Lower lobe of right lung (tissue), 2 donors: Measurements from ENCODE around the gene TTYH1. TPM values are rescaled to one million over a fixed set of nuclear protein-coding genes. Genes with fewer than 3 reads are reported as not detected.

Source experiments
- ATAC-seq, 2 donors: fragments of 200-7000 bp; cut with Tn5 transposase; one replicate each; pipeline ENCODE4 v1.9.1; 2020 to 2022; ENCODE audit warnings: mild to moderate bottlenecking in 2 of 2, moderate library complexity in 2 of 2
- DNase-seq: peaks from one replicate; pipeline ENCODE4 v3.0.0-alpha.2; 2020
- H3K27ac ChIP-seq: fragments of 200-600 bp; one replicate; pipeline ENCODE4 v1.8.0; 2022
- H3K27me3 ChIP-seq: fragments of 200-600 bp; one replicate; pipeline ENCODE4 v1.8.0; 2022; ENCODE audit warnings: low read depth
- H3K36me3 ChIP-seq: fragments of 200-600 bp; one replicate; pipeline ENCODE4 v1.8.0; 2022; ENCODE audit warnings: mild to moderate bottlenecking
- H3K4me1 ChIP-seq: fragments of 200-600 bp; one replicate; pipeline ENCODE4 v1.8.0; 2022
- H3K4me3 ChIP-seq: fragments of 200-600 bp; one replicate; pipeline ENCODE4 v1.8.0; 2022; ENCODE audit warnings: mild to moderate bottlenecking
- H3K9me3 ChIP-seq: fragments of 200-600 bp; one replicate; pipeline ENCODE4 v1.8.0; 2022
- intact Hi-C: fragments of 100-400 bp; cut with DNase I; formaldehyde crosslinking; loops from one replicate; pipeline ENCODE4 v1.11.0; 2022
- total RNA-seq: library from RNA; stranded (reverse); fragmentation: NEBNext Ultra II Directional; extraction: Animal tissue kit (Norgen Biotek cat#: 25700); gene quantifications from one replicate; pipeline ENCODE4 v1.2.1, GENCODE V29; 2021
- TF ChIP-seq, protein P1 (sequence below): fragments of 200-600 bp; IDR thresholded peaks from one replicate; pipeline ENCODE4 v1.8.0; 2022; ENCODE audit warnings: antibody characterized with exemption, mild to moderate bottlenecking
- donor health status: DM: no; HTN: yes; CAD: no; lungs with severe emphysema.

Gene TTYH1
- total RNA-seq, 1 donor from 2014 or later: not detected

DNA sequence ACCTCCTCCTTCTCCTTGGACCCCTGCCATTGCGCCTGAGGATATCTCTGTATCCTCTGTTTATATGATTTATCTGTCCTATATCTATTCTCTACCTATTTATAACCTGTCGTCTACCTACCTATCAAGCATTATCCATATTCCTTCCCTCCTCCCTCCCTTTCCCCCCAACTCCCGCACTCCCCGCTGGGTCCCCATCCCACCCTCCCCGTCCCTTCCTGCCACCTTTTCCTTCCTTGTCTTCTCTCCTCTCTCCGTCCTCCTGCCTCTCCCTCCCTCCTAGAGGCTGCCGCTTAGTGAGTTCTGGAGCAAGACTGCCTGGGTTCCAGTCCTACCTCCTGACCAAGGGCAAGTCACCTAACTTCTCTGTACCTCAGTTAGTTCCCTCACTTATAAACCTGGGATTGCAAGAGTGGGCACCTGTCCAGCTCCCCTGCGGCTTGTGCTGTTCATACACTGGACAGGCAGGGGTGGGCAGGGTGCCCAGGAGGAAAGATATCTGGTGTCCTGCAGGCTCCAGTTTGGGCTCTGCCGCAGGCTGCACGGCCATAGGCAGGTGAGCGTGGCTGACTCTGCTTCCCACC lies 16.1 kb downstream of the TTYH1 start:
- intact Hi-C loops: no loop called here
- TF ChIP-seq, protein P1, sequence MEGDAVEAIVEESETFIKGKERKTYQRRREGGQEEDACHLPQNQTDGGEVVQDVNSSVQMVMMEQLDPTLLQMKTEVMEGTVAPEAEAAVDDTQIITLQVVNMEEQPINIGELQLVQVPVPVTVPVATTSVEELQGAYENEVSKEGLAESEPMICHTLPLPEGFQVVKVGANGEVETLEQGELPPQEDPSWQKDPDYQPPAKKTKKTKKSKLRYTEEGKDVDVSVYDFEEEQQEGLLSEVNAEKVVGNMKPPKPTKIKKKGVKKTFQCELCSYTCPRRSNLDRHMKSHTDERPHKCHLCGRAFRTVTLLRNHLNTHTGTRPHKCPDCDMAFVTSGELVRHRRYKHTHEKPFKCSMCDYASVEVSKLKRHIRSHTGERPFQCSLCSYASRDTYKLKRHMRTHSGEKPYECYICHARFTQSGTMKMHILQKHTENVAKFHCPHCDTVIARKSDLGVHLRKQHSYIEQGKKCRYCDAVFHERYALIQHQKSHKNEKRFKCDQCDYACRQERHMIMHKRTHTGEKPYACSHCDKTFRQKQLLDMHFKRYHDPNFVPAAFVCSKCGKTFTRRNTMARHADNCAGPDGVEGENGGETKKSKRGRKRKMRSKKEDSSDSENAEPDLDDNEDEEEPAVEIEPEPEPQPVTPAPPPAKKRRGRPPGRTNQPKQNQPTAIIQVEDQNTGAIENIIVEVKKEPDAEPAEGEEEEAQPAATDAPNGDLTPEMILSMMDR: no peak
- H3K4me3 ChIP-seq: peak overlapping the region; percentile 39
- peaks cover 26% of the 10 kb centered on the region for H3K4me1 ChIP-seq
- H3K9me3 ChIP-seq: no peaks in the 10 kb centered on the region
- peaks cover 33% of the 10 kb centered on the region for H3K27me3 ChIP-seq
- peak; percentile 31 to 39 for ATAC-seq
- H3K27ac ChIP-seq: no peak overlapping the region
- DNase-seq: peak; percentile 84
- H3K36me3 ChIP-seq: no peaks in the 10 kb centered on the region

DNA sequence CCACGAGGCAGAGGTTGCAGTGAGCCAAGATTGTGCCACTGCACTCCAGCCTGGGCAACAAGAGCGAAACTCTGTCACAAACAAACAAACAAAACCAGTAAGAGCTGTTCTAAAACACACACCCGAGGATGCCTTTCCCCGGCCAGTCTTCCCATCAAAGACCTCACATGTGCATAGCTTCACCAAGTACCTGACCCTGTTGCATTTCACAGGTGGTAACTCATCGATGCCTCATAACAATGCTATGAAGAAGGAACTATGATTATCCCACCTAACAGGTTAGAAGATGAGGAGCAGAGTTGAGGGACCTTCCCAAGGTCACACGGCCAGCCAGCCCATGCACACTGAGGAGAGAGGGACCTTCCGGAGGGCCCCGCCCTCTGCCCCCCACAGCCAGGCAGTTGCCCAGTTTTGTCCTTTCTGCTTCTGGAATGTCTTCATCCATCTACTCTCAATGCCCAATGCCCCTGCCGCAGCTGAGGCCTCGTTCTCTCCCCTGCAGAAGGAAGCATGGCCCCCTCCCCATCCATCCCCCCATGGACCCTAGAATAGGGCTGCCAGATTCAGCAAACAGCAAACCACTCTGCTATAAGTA lies 17.0 kb downstream of the TTYH1 start:
- Histone ChIP-seq H3K36me3 (no peaks in the 10 kb centered on the region), H3K4me3 (no peak overlapping the region), H3K27ac (no peak overlapping the region), H3K9me3 (no peaks in the 10 kb centered on the region), H3K4me1 (peaks cover 27% of the 10 kb centered on the region), H3K27me3 (peaks cover 29% of the 10 kb centered on the region)
- no peak for DNase-seq
- intact Hi-C loops: no loop called here
- no peak for ATAC-seq
- TF ChIP-seq, protein P1: no peak

DNA sequence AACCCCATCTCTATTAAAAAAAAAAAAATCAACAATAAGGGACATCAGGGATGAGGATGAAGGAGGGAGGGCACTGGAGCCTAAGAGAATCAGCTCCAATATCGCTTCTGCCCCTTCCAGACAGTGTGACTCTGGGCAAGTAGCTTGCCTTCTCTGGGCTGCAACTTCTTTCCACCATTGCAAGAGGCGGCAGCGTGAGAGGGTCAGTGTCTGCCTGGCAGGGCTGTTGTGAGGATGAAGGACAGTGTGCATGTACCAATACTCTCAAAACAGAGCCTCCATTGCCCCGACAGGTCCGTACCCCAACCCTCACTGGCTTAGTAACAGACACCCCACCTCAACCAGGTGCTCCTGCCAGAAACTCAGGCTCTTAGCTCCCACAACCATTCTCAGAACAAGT lies 18.4 kb downstream of the TTYH1 start:
- TF ChIP-seq, protein P1: no peak
- Histone ChIP-seq H3K4me3 (no peak overlapping the region), H3K27me3 (peaks cover 16% of the 10 kb centered on the region), H3K27ac (no peak overlapping the region), H3K36me3 (no peaks in the 10 kb centered on the region), H3K9me3 (no peaks in the 10 kb centered on the region), H3K4me1 (peaks cover 27% of the 10 kb centered on the region)
- ATAC-seq: no peak
- DNase-seq: no peak
- intact Hi-C loops: no loop called here

DNA sequence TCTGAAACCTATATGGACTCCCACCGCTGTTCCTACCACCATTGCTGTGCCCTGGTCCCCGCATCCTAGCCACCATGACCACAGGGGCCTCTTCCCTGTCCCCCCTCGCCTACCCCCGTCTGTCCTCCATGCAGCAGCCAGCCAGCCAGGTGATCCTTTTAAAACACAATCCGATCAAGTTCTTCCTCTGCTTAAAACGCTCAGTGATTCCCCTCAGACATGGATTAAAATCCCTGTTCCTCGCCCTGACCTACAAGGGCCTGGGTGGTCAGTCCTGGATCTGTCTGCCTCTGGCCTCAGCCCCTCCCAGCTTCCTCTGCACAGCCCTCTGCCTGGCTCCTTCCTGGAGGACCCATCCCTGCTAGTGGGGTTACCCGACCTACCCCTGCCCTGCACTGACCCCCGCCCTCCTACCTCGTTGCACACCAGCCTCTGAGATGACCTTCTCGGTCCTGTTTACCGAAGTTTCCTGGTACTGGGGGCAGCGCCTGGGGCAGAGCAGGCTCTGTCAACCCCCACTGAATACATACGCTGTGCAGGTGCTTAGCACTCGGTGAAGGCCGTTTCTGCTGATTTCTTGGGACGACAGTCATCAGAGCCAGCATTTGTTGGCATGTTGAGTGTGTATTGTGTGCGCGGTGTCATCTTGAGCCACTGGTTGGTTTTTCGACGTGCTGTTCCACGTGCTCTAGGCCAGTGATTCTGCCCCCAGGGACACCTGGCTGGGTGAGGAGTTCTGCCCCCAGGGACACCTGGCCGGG lies 19.0 kb downstream of the TTYH1 start:
- intact Hi-C loops: no loop called here
- Histone ChIP-seq H3K27me3 (peaks cover 10% of the 10 kb centered on the region), H3K27ac (no peak overlapping the region), H3K4me3 (no peak overlapping the region), H3K9me3 (no peaks in the 10 kb centered on the region), H3K36me3 (peaks cover 4% of the 10 kb centered on the region), H3K4me1 (peaks cover 27% of the 10 kb centered on the region)
- no peak for ATAC-seq
- no peak for DNase-seq
- TF ChIP-seq, protein P1: no peak

DNA sequence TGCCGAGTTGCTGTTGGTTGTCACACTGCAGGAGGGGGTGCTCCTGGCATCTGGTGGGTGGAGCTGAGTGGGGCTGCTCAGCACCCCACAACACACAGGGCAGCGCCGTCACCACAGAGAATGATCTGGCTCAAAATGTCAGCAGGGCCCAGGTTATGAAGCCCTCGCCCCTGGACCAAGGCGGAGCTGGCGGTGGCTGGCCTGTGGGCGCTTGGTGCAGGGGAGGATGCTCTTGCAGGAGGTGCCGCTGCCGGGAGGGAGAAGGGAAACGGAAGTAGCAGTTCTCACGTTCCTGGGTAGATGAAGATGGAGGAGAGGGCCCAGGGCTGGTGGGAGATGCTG lies 19.6 kb downstream of the TTYH1 start:
- no peak overlapping the region for H3K27ac ChIP-seq
- H3K4me3 ChIP-seq: no peak overlapping the region
- peaks cover 6% of the 10 kb centered on the region for H3K27me3 ChIP-seq
- H3K9me3 ChIP-seq: no peaks in the 10 kb centered on the region
- ATAC-seq (no peak), DNase-seq (no peak)
- peaks cover 4% of the 10 kb centered on the region for H3K36me3 ChIP-seq
- intact Hi-C loops: no loop called here
- TF ChIP-seq, protein P1: no peak
- H3K4me1 ChIP-seq: peaks cover 27% of the 10 kb centered on the region
